ENCODE data around the gene ERBB3.

Gene ERBB3

DNA sequence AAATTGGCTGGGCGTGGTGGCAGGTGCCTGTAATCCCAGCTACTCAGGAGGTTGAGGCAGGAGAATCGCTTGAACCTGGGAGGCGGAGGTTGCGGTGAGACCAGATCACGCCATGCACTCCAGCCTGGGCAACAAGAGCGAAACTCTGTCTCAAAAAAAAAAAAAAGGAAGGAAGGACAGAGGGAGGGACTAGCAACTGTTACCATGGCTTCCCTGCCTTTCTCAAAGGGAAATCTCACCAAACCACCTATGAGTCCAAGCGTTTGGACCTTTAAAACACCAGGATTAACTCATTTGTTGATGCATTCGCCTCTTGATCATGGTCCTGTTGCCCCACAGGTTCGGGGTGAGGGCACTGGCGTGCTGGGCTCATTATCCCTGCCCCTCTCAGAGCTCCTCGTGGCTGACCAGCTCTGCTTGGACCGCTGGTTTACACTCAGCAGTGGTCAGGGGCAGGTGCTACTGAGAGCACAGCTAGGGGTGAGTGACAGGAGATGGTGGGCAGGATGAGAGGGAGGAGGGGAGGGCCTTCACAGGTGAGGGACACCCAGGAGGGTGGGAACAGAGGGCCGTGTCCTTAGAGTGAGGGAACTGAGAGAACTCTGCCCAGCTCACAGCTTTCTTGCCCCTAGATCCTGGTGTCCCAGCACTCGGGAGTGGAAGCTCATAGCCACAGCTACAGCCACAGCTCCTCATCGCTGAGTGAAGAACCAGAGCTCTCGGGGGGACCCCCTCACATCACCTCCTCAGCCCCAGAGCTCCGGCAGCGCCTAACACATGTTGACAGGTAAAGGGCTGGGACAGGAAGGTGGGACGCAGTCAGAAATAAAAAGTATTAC is 62.2 kb downstream of the ERBB3 start:
- DNase-seq, result no peak

DNA sequence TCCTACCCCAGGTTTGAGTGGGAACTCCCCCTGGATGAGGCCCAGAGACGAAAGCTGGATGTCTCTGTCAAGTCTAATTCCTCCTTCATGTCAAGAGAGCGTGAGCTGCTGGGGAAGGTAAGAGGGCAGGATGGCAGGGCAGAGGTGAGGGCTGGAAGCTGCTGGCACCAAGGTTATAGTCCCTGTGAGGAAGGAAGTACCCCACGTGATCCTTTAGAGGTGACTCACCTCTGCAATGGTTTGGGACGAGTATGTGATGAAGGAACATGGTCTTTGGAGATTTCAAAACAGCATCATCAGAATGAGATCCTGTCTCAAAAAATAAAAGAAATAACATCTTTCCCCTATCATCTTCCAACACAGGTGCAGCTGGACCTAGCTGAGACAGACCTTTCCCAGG is 63.3 kb downstream of the ERBB3 start:
- DNase-seq, result no peak

DNA sequence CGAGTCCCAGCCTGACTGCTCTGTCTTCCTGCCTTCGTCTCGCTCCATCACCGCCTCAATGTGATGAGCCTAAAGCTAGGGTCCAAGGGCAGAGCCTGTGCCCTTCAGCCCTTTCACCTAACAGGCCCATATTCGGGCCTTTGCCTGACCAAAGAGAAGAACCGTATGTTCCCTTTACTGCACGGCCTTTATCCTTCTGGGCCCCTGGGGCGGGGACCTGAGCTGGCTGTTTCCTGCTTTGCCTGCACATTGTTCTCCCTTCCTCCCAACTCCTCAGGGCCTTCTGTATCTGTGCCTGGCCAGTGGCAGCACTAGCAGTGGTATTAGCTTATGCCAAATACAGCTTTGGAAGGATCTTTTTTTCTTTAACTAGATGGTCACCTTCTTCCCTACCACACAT is 63.9 kb downstream of the ERBB3 start:
- no peak for DNase-seq

DNA sequence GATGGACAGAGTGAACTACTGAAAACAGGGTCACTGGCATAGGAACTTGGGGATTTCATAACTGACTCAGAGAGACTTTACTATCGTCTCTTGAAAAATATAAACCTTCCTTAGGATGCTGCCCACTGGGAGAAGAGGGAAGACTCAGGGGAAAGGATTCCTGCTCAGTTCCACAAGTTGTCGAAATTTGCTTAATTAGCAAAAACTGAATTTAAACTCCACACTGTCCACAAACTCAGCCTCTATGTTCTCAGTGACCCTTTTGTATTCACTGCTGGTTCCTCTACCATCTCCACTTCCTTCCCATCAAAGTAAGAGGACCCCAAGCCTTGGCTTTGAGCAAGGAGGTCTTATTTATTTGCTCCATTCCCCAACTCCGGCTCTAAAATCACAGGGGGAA is 65.3 kb downstream of the ERBB3 start:
- no peak for DNase-seq

DNA sequence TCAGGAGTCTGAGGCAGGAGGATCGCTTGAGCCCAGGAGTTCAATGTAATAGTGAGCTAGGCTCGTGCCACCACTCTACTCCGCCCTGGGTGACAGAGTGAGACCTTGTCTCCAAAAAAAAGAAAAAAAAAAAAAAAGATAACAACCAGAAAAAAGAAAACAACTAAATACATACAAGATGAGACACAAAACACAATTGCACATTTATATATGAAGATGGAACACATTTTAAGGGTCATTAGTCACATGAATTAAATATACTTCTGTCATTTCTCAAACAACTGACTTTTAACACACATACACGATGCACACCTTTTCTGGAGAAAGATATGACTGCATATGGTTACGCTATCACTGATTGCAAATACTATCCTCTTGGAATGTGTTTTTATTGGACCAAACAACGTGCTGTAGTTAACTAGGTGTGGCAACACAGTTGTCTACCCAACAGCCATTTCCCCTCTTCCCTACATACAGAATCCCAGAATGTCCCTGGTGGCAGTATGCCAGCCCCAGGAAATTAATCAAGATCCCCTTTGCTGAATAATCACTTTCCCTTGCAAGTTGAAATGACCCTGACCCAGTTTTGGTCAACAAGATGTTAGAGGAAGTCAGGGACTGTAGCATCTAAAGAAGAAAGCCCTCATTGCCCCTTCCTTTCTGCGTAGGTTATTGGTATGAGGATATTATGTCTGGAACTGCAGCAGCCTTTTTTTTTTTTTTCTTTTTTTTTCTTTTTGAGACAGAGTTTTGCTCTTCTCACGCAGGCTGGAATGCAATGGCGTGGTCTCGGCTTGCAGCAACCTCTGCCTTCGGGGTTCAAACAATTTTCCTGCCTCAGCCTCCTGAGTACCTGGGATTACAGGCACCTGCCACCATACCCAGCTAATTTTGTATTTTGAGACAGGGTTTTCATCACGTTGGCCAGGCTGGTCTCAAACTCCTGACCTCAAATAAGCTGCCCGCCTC is 66.8 kb downstream of the ERBB3 start:
- DNase-seq, result no peak

DNA sequence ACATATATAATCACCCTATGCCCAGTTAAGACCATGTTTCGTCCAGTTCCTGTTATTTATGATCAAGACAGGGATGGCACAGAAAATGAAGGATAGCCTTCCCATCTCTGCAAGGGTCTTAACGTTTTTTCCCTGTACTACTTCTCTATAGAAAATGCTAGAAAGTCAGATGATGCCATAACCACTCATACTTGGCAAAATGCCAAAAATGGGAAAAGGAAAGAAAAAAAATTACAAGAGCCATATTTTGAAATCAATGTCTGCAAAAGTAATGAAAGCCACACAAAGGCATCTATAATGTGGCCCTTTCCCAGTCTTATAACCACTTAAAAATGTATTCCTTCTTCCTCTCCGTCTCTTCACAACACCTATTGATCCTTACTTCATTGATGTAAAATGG is 70.6 kb downstream of the ERBB3 start:
- DNase-seq, result no peak

DNA sequence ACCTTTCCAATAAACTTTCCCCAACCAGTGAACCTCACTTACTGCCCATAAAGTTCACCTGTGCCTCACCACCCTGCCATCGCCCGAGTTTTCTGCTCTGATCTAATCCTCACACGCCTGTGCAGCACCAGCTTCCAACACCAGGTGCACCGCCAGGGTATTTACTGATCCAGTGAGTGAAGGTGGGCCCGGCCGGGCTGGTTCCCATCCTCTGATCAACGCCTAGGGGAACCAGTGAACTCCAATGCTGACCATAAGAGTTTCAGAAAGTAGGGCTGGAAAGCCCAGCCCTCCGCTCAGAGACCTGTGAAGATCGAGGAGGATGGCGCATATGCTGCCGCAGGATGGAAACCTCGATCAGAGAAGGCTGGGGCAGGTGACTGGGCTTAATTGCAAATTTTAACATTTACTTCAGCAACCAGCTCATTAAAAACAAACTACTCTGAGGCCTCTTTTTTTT is 71.7 kb downstream of the ERBB3 start:
- DNase-seq, result no peak

DNA sequence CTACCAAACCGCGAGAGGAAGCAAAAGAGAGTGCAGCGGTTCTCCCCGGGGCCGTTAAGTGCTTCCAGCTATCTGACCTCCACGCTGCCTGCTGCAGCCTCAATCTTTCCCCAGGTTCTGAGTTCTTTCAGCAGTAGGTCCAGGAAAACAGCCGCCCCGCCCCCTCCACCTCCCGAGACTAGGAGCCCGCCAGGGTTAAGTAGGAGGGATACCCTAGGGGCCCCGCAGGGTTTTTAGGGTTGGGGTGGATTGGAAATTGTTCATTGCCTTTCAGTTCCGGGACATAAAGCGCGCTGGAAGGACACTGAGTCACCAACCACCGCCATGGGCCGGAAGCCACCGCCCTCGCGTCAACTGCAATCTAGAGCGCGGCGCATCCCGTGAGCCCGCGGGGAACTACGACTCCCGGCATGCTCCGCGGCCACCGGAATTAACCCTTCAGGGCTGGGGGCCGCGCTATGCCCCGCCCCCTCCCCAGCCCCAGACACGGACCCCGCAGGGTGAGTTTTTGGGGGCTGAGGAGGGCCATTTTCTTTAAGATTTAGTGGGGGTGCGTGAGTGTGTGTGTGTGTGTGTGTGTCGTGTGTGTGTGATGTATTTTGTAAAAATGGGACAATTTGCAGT is 72.3 kb downstream of the ERBB3 start, which contains the start of gene MYL6B:
TSS of gene MYL6B (plus strand) at position 456 of the 624 bp plus-strand sequence. CDS start 1,332 bp downstream, outside the sequence.
- DNase-seq, result peak; percentile 94

Measured in retina (tissue), 1 donor.